ENCODE results near the gene NEIL1. TPM values are rescaled to one million over a fixed set of nuclear protein-coding genes. Genes with fewer than 3 reads are reported as not detected.
"Not testable (repeated sequence)": the region's sequence is repeated elsewhere in the genome, so short reads cannot be mapped to it uniquely, and the experiment has no call there.

NEIL1 gene
- polyA plus RNA-seq, 6 donors from 2014 or later = 16.7 to 59.2 (median 31.7) TPM

DNA sequence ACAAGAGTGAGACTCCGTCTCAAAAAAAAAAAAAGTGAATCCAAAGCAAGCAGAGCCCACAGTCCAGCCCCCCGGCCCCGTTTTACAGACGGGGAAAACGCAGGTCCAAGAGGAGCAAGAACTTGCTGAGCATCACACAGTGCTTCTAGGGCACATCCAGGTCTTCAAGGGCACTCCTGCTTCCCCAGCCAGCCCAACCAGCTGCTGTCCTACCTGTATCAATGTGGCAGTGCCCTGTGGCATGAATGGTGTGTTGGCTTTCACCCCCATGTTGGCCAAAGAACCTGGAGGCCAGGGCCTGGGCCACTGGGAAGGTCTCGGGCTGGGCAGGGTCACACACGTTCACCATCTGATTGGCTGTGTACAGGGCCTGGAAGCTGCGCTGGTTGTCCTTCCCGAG, 16.9 kb downstream of the NEIL1 start:
- Mint-ChIP-seq H3K27me3 (no peaks in the 10 kb centered on the region), H3K27ac (peak overlapping the region in 1 of 6 donors; percentile 53), H3K4me1 (peaks cover 2 to 17% (median 8%) of the 10 kb centered on the region in 3 donors), H3K4me3 (no peak overlapping the region), H3K36me3 (no peaks in the 10 kb centered on the region), H3K9me3 (no peaks in the 10 kb centered on the region)
- no peak for DNase-seq
- no peak for ATAC-seq (ENCODE audit: low read depth in 2 of 2)

DNA sequence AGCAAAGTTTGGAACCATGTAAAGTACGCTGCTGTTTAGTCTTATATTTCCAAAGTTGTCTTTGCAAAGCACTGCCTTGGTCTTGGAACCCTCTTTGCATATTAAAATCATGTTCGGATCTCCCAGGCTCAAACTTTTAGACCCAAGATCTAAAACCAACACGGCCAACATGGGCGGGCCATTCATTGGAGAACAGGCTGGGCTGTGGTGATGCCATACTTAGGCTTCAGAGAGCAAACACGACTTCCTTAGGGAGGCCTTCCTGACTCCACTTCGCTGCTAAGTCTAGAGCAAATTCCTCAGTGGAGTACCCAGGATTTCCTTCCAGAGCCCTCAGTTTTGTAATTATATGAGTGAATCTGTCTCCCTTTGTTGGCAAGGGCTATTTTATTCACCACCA, 18.0 kb downstream of the NEIL1 start:
- H3K27me3 Mint-ChIP-seq = no peaks in the 10 kb centered on the region
- no peak for ATAC-seq (ENCODE audit: low read depth in 2 of 2)

DNA sequence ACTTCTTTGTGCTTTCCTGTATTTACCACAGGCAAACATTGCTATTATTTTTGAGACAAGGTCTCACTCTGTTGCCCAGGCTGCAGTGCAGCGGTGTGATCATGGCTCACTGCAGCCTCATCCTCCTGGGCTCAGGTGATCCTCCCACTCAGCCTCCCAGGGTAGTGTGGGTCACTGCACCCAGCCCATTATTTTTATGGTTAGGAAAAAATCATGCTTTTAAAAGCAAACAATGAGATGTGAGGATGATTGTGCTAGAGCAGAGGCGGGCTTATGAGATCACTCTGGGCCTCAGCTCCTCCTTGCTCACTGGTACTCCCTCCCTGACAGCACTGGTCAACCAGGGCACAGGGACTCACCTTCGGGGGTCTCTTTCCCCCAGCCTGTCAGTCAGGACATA, 19.3 kb downstream of the NEIL1 start:
- peak overlapping the region in 1 of 6 donors; percentile 95 for H3K27ac Mint-ChIP-seq
- H3K36me3 Mint-ChIP-seq = peaks cover 0 to 3% of the 10 kb centered on the region in 2 donors
- H3K27me3 Mint-ChIP-seq = no peaks in the 10 kb centered on the region
- DNase-seq = no peak
- peaks cover 13 to 30% (median 21%) of the 10 kb centered on the region in 3 donors for H3K4me1 Mint-ChIP-seq
- peak overlapping the region in 1 of 8 donors; percentile 92 for H3K4me3 Mint-ChIP-seq
- H3K9me3 Mint-ChIP-seq = no peaks in the 10 kb centered on the region
- ATAC-seq (ENCODE audit: low read depth in 2 of 2) = no peak

More for the DNA sequence above, 18.0 kb downstream of the NEIL1 start:
- peak overlapping the region in 1 of 6 donors; percentile 26 for H3K27ac Mint-ChIP-seq
- no peak for DNase-seq
- H3K36me3 Mint-ChIP-seq = no peaks in the 10 kb centered on the region
- no peaks in the 10 kb centered on the region for H3K9me3 Mint-ChIP-seq
- peaks cover 12 to 28% (median 19%) of the 10 kb centered on the region in 3 donors for H3K4me1 Mint-ChIP-seq
- no peak overlapping the region for H3K4me3 Mint-ChIP-seq

GRCh38 chr15:75367006-75367405, 20.2 kb downstream of the NEIL1 start:
- H3K4me1 Mint-ChIP-seq = peaks cover 13 to 30% (median 21%) of the 10 kb centered on the region in 3 donors
- no peaks in the 10 kb centered on the region for H3K9me3 Mint-ChIP-seq

GRCh38 chr15:75367406-75367912, 20.6 kb downstream of the NEIL1 start:
- ATAC-seq (ENCODE audit: low read depth in 2 of 2) = no peak
- no peak for DNase-seq
- Mint-ChIP-seq H3K9me3 (no peaks in the 10 kb centered on the region), H3K27me3 (no peaks in the 10 kb centered on the region), H3K27ac (peak overlapping the region; percentile 95 to 98 (median 98)), H3K4me3 (peak overlapping the region; percentile 87 to 96 (median 92)), H3K4me1 (peaks cover 13 to 30% (median 21%) of the 10 kb centered on the region in 3 donors), H3K36me3 (peaks cover 0 to 6% of the 10 kb centered on the region in 2 donors)

More at GRCh38 chr15:75367006-75367405, 20.2 kb downstream of the NEIL1 start:
- peak overlapping the region; percentile 95 to 98 (median 98) for H3K27ac Mint-ChIP-seq
- H3K36me3 Mint-ChIP-seq = peaks cover 0 to 6% of the 10 kb centered on the region in 2 donors
- DNase-seq = no peak
- H3K4me3 Mint-ChIP-seq = peak overlapping the region in 6 of 8 donors; percentile 29 to 96 (median 92)
- no peaks in the 10 kb centered on the region for H3K27me3 Mint-ChIP-seq
- no peak for ATAC-seq (ENCODE audit: low read depth in 2 of 2)

DNA sequence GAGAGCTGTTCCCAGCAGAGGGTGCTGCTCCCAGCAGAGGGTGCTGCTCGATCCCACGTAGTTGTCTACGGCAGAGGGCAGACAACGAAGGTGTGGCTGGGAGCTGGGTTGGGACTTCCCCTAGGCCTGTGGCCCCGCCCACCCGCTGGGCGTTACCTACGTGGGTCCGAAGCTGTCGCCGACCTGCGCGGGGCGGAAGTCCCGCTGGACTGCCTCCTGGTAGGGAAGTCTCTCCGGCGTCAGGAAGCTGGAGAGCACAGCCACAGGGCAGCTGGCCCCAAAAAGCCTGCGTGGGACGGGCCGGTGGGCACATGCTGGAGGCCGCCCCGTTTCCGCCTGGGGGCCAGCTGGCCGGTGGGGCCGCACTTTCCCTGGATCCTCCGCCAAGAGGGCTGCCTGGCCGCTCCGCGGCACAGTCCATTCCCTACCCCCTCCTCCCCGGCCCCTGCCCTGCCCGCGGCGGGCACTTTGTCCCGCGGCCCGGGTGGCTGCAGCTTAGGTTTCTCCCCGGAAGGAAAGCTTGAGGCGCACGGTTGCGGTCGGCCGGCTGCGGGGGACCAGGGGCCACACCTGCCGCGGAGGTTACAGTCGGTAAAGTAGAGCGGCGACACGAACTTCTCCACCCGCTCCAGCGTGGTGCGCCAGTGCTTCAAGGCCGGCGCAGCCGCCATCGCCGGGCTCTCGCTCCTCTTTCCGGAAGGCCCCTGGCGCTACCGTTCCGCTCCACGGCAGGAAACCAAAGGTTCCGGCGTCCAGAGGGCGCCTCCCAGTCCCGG, 21.3 kb downstream of the NEIL1 start, which contains the start of gene MAN2C1:
Gene MAN2C1 (minus strand): TSS at position 695 of the 776 bp plus-strand sequence. CDS start 24 bp downstream, at position 671.
- ATAC-seq (ENCODE audit: low read depth in 2 of 2) (peak; percentile 88), DNase-seq (peak; percentile 93)
- Mint-ChIP-seq H3K9me3 (no peaks in the 10 kb centered on the region), H3K27me3 (no peaks in the 10 kb centered on the region), H3K36me3 (peaks cover 0 to 6% of the 10 kb centered on the region in 2 donors), H3K27ac (peak within 1 kb of the TSS; percentile 95 to 98 (median 98)), H3K4me1 (peaks cover 13 to 33% (median 25%) of the 10 kb centered on the region in 3 donors), H3K4me3 (peak within 1 kb of the TSS; percentile 87 to 96 (median 92))

DNA sequence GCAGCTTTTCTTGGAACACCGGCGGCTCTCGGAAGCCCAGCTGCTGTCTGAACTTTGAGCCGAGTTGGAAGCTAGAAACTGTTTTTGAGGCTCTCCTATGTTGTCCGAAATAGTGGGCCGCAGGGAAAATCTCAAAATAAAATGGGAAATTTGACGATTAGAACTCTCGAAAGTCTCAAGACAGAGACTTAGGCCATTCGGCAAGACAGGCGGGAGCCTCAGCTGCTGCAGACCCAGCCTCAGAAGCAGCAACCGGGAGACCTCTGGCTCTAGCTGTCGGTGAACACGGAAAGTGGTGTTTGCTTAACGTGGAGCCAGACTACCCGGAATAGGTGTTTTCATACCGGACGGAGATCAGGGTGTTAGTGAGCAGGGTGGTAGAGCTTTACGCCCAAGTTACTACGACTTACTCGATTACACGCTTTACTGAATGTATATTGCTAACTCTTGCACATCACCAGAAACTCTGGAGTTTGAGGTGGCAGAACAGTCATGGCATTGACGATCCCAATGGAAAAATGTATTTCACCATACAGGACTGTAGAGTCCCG, 21.9 kb downstream of the NEIL1 start:
- Mint-ChIP-seq H3K4me3 (peak overlapping the region; percentile 87 to 96 (median 92)), H3K27me3 (no peaks in the 10 kb centered on the region), H3K9me3 (no peaks in the 10 kb centered on the region), H3K4me1 (peaks cover 13 to 35% (median 25%) of the 10 kb centered on the region in 3 donors), H3K27ac (peak overlapping the region; percentile 95 to 98 (median 98)), H3K36me3 (peaks cover 0 to 6% of the 10 kb centered on the region in 2 donors)
- peak in 1 of 2 donors; percentile 6 for ATAC-seq (ENCODE audit: low read depth in 2 of 2)
- no peak for DNase-seq

GRCh38 chr15:75369897-75370581, 23.2 kb downstream of the NEIL1 start:
- Mint-ChIP-seq H3K27me3 (no peaks in the 10 kb centered on the region), H3K4me3 (peak overlapping the region in 7 of 8 donors; percentile 25 to 95 (median 92)), H3K27ac (peak overlapping the region; percentile 38 to 98 (median 90)), H3K36me3 (peaks cover 4 to 17% of the 10 kb centered on the region in 2 donors), H3K4me1 (peaks cover 13 to 35% (median 25%) of the 10 kb centered on the region in 3 donors), H3K9me3 (no peaks in the 10 kb centered on the region)
- no peak for DNase-seq
- no peak for ATAC-seq (ENCODE audit: low read depth in 2 of 2)

GRCh38 chr15:75371486-75371885, 24.6 kb downstream of the NEIL1 start:
- peaks cover 18 to 27% of the 10 kb centered on the region in 2 donors for H3K36me3 Mint-ChIP-seq
- DNase-seq = no peak
- H3K27me3 Mint-ChIP-seq = no peaks in the 10 kb centered on the region
- H3K4me3 Mint-ChIP-seq = peak overlapping the region in 1 of 8 donors; percentile 53
- H3K9me3 Mint-ChIP-seq = no peaks in the 10 kb centered on the region
- no peak for ATAC-seq (ENCODE audit: low read depth in 2 of 2)
- H3K27ac Mint-ChIP-seq = peak overlapping the region in 3 of 6 donors; percentile 9 to 28 (median 24)
- peaks cover 13 to 35% (median 25%) of the 10 kb centered on the region in 3 donors for H3K4me1 Mint-ChIP-seq

GRCh38 chr15:75371901-75372688, 25.3 kb downstream of the NEIL1 start:
- Mint-ChIP-seq H3K27me3 (no peaks in the 10 kb centered on the region), H3K36me3 (peaks cover 19 to 27% of the 10 kb centered on the region in 2 donors), H3K9me3 (no peaks in the 10 kb centered on the region), H3K4me3 (peak overlapping the region in 1 of 8 donors; percentile 53), H3K4me1 (peaks cover 13 to 29% (median 21%) of the 10 kb centered on the region in 3 donors), H3K27ac (peak overlapping the region in 2 of 6 donors; percentile 28 to 50)
- ATAC-seq (ENCODE audit: low read depth in 2 of 2) (no peak), DNase-seq (no peak)

- peaks cover 19 to 26% (median 22%) of the 10 kb centered on the region in 3 donors for H3K4me1 Mint-ChIP-seq
- H3K9me3 Mint-ChIP-seq = no peaks in the 10 kb centered on the region
- ATAC-seq (ENCODE audit: low read depth in 2 of 2) (peak; percentile 67 to 69), DNase-seq (peak; percentile 15)
- no peaks in the 10 kb centered on the region for H3K27me3 Mint-ChIP-seq
- H3K27ac Mint-ChIP-seq = peak overlapping the region; percentile 44 to 90 (median 76)
- peaks cover 3 to 8% of the 10 kb centered on the region in 2 donors for H3K36me3 Mint-ChIP-seq
- peak overlapping the region in 4 of 8 donors; percentile 3 to 7 (median 6) for H3K4me3 Mint-ChIP-seq
Observed at GRCh38 chr15:75380773-75381172, 33.9 kb downstream of the NEIL1 start.

- H3K27me3 Mint-ChIP-seq; H3K27ac Mint-ChIP-seq; ATAC-seq (ENCODE audit: low read depth in 2 of 2); H3K4me3 Mint-ChIP-seq; H3K36me3 Mint-ChIP-seq; DNase-seq; H3K9me3 Mint-ChIP-seq: not testable (repeated sequence)
- peaks cover 30 to 41% (median 39%) of the 10 kb centered on the region in 3 donors for H3K4me1 Mint-ChIP-seq
Observed at GRCh38 chr15:75383986-75384385, 37.1 kb downstream of the NEIL1 start.
